Measurements from ENCODE around the gene SLC37A3. TPM values are rescaled to one million over a fixed set of nuclear protein-coding genes. Genes with fewer than 3 reads are reported as not detected.
A peak's percentile ranks its signal among the peaks of the same experiment; 100 is the strongest.

Gene SLC37A3
- total and polyA plus RNA-seq, 8 donors, result 36.2 to 58.5 (median 51.2) TPM

- Histone ChIP-seq H3K36me3 (no peaks in the 10 kb centered on the region), H3K4me1 (peaks cover 0 to 59% of the 10 kb centered on the region in 2 donors), H3K4me3 (no peak overlapping the region), H3K9me3 (no peaks in the 10 kb centered on the region), H3K27me3 (no peaks in the 10 kb centered on the region), H3K27ac (peak overlapping the region in 1 of 2 donors; percentile 71)
- ATAC-seq (peak; percentile 55), DNase-seq (no peak)
- intact Hi-C loops (cut with DNase I), result no loop called here
- no peak for TF ChIP-seq CTCF (IDR thresholded peaks at IDR 0.05)
Observed at GRCh38 chr7:140390466-140391190, 7.7 kb downstream of the SLC37A3 start.

GRCh38 chr7:140390034-140390433, 8.3 kb downstream of the SLC37A3 start:
- Histone ChIP-seq H3K27me3 (no peaks in the 10 kb centered on the region), H3K27ac (peak overlapping the region in 1 of 2 donors; percentile 71), H3K36me3 (no peaks in the 10 kb centered on the region), H3K9me3 (no peaks in the 10 kb centered on the region), H3K4me3 (no peak overlapping the region), H3K4me1 (peaks cover 0 to 65% of the 10 kb centered on the region in 2 donors)
- no peak for TF ChIP-seq CTCF (IDR thresholded peaks at IDR 0.05)
- intact Hi-C loops (cut with DNase I), result no loop called here
- no peak for DNase-seq
- no peak for ATAC-seq

- DNase-seq, result no peak
- H3K4me1 ChIP-seq, result peaks cover 0 to 68% of the 10 kb centered on the region in 2 donors
- H3K36me3 ChIP-seq, result no peaks in the 10 kb centered on the region
- no peaks in the 10 kb centered on the region for H3K27me3 ChIP-seq
- H3K9me3 ChIP-seq, result no peaks in the 10 kb centered on the region
- peak overlapping the region in 1 of 2 donors; percentile 71 for H3K27ac ChIP-seq
- intact Hi-C loops (cut with DNase I), result no loop called here
- no peak for TF ChIP-seq CTCF (IDR thresholded peaks at IDR 0.05)
- no peak for ATAC-seq
- no peak overlapping the region for H3K4me3 ChIP-seq
Observed at GRCh38 chr7:140389445-140389844, 8.9 kb downstream of the SLC37A3 start.

- H3K27ac ChIP-seq, result no peak overlapping the region
- H3K4me3 ChIP-seq, result no peak overlapping the region
- DNase-seq (no peak), ATAC-seq (no peak)
- H3K36me3 ChIP-seq, result peaks cover 0 to 22% of the 10 kb centered on the region in 2 donors
- peaks cover 0 to 30% of the 10 kb centered on the region in 2 donors for H3K4me1 ChIP-seq
- no peaks in the 10 kb centered on the region for H3K9me3 ChIP-seq
- intact Hi-C loops (cut with DNase I), result no loop called here
- no peaks in the 10 kb centered on the region for H3K27me3 ChIP-seq
- TF ChIP-seq CTCF (IDR thresholded peaks at IDR 0.05), result no peak
Observed at GRCh38 chr7:140384894-140385545, 13.3 kb downstream of the SLC37A3 start.

GRCh38 chr7:140383954-140384713, 14.2 kb downstream of the SLC37A3 start:
- DNase-seq (no peak), ATAC-seq (no peak)
- Histone ChIP-seq H3K4me1 (peaks cover 0 to 21% of the 10 kb centered on the region in 2 donors), H3K4me3 (no peak overlapping the region), H3K36me3 (peaks cover 0 to 31% of the 10 kb centered on the region in 2 donors), H3K9me3 (no peaks in the 10 kb centered on the region), H3K27me3 (no peaks in the 10 kb centered on the region), H3K27ac (no peak overlapping the region)
- intact Hi-C loops (cut with DNase I), result no loop called here
- no peak for TF ChIP-seq CTCF (IDR thresholded peaks at IDR 0.05)
